GM21447 (cell line): ENCODE measurements around the gene PLXNC1.

Source experiments
- ATAC-seq: cut with Tn5 transposase; IDR thresholded peaks from one replicate; pipeline ENCODE4 v1.9.1; 2021; ENCODE audit not compliant: unreplicated experiment

PLXNC1 gene

GRCh38 chr12:94133964-94134795 lies 14.2 kb upstream of the PLXNC1 start:
- no peak for ATAC-seq

- no peak for ATAC-seq
These were observed 12.5 kb upstream of the PLXNC1 start for GRCh38 chr12:94135896-94136295.

GRCh38 chr12:94139816-94140215 lies 8.6 kb upstream of the PLXNC1 start:
- ATAC-seq: no peak

- peak; percentile 52 for ATAC-seq
These were observed 7.8 kb upstream of the PLXNC1 start for GRCh38 chr12:94140556-94140955.

- ATAC-seq: no peak
These were observed 7.2 kb upstream of the PLXNC1 start for GRCh38 chr12:94141004-94141764.

GRCh38 chr12:94141892-94142291 lies 6.5 kb upstream of the PLXNC1 start:
- ATAC-seq: no peak

- ATAC-seq: no peak
These were observed 4.9 kb upstream of the PLXNC1 start for GRCh38 chr12:94143438-94143837.

GRCh38 chr12:94143951-94144350 lies 4.4 kb upstream of the PLXNC1 start:
- no peak for ATAC-seq

- no peak for ATAC-seq
These were observed 3.6 kb upstream of the PLXNC1 start for GRCh38 chr12:94144781-94145180.

- no peak for ATAC-seq
These were observed 3.0 kb upstream of the PLXNC1 start for GRCh38 chr12:94145191-94145983.

GRCh38 chr12:94146166-94146936 lies 2.0 kb upstream of the PLXNC1 start:
- no peak for ATAC-seq

GRCh38 chr12:94147387-94147990 lies 888 bp upstream of the PLXNC1 start:
- no peak for ATAC-seq

GRCh38 chr12:94148739-94149118 lies 352 bp downstream of the PLXNC1 start:
- ATAC-seq: peak; percentile 3

GRCh38 chr12:94149119-94149780 lies 873 bp downstream of the PLXNC1 start:
- peak; percentile 24 for ATAC-seq

GRCh38 chr12:94149781-94150239 lies 1.4 kb downstream of the PLXNC1 start:
- ATAC-seq: peak; percentile 7

- ATAC-seq: no peak
These were observed 2.1 kb downstream of the PLXNC1 start for GRCh38 chr12:94150240-94151121.

GRCh38 chr12:94151582-94151981 lies 3.2 kb downstream of the PLXNC1 start:
- ATAC-seq: no peak

GRCh38 chr12:94152292-94153078 lies 4.1 kb downstream of the PLXNC1 start:
- ATAC-seq: no peak
